Mesenchymal stem cell (in vitro differentiated cells and primary cell): ENCODE measurements around the gene LKAAEAR1.
"Not testable (repeated sequence)": the region's sequence is repeated elsewhere in the genome, so short reads cannot be mapped to it uniquely, and the experiment has no call there.

Source experiments
- DNase-seq: peaks from one replicate; pipeline ENCODE4 v3.0.0-alpha.2; 2013
- H2AFZ ChIP-seq: one replicate; pipeline ENCODE4 v1.6.1; 2013; ENCODE audit warnings: low read depth, mild to moderate bottlenecking, control low read depth, inconsistent platforms, low read length, moderate library complexity
- H2AK5ac ChIP-seq: 2 replicates; pipeline ENCODE4 v1.6.1; 2013; ENCODE audit warnings: low read length, moderate library complexity, mild to moderate bottlenecking, inconsistent platforms; ENCODE audit not compliant: severe bottlenecking
- H2BK120ac ChIP-seq: one replicate; pipeline ENCODE4 v1.6.1; 2013; ENCODE audit warnings: low read depth, mild to moderate bottlenecking, inconsistent platforms, low read length, moderate library complexity
- H2BK12ac ChIP-seq, 2 experiments: one replicate each; pipeline ENCODE4 v1.6.1; 2013; ENCODE audit warnings: inconsistent platforms in 2 of 2, low read length in 2 of 2, mild to moderate bottlenecking in 2 of 2, moderate library complexity in 2 of 2, control low read depth in 1 of 2
- H2BK15ac ChIP-seq: one replicate; pipeline ENCODE4 v1.6.1; 2013; ENCODE audit warnings: mild to moderate bottlenecking, low read depth, inconsistent platforms; ENCODE audit not compliant: poor library complexity, severe bottlenecking
- H2BK5ac ChIP-seq: 2 replicates; pipeline ENCODE4 v1.6.1; 2013; ENCODE audit warnings: low read depth, mild to moderate bottlenecking, low read length, control low read depth, inconsistent platforms; ENCODE audit not compliant: poor library complexity, severe bottlenecking
- H3K14ac ChIP-seq, 2 experiments: one replicate each; pipeline ENCODE4 v1.6.1; 2013; ENCODE audit warnings: inconsistent platforms in 2 of 2, low read length in 2 of 2, control low read depth in 1 of 2, mild to moderate bottlenecking in 1 of 2, moderate library complexity in 1 of 2
- H3K18ac ChIP-seq, 2 experiments: one replicate each; pipeline ENCODE4 v1.6.1; 2013; ENCODE audit warnings: inconsistent platforms in 2 of 2, low read length in 2 of 2, control low read depth in 1 of 2, low read depth in 1 of 2, mild to moderate bottlenecking in 1 of 2
- H3K23ac ChIP-seq, 2 experiments: one replicate each; pipeline ENCODE4 v1.6.1; 2013; ENCODE audit warnings: inconsistent platforms in 2 of 2, low read length in 2 of 2, mild to moderate bottlenecking in 2 of 2, moderate library complexity in 2 of 2, control low read depth in 1 of 2
- H3K27ac ChIP-seq: 2 replicates; pipeline ENCODE4 v1.5.1; 2013; ENCODE audit warnings: mild to moderate bottlenecking, moderate library complexity, low read length, control low read depth, inconsistent platforms; ENCODE audit not compliant: poor library complexity, severe bottlenecking
- H3K27me3 ChIP-seq, 2 experiments: 2 replicates each; pipeline versions ENCODE4 v1.6.1 to v1.7.0; 2013; ENCODE audit warnings: low read length in 2 of 2, mild to moderate bottlenecking in 2 of 2, moderate library complexity in 2 of 2, control low read depth in 1 of 2, inconsistent platforms in 1 of 2; ENCODE audit not compliant: control insufficient read depth in 1 of 2, insufficient read depth in 1 of 2
- H3K36me3 ChIP-seq, 2 experiments: 2 replicates each; pipeline versions ENCODE4 v1.6.1 to v1.7.0; 2013; ENCODE audit warnings: low read length in 2 of 2, control low read depth in 1 of 2, inconsistent platforms in 1 of 2, low read depth in 1 of 2, mild to moderate bottlenecking in 1 of 2; ENCODE audit not compliant: insufficient read depth in 2 of 2, control insufficient read depth in 1 of 2
- H3K4ac ChIP-seq, 2 experiments: one replicate each; pipeline ENCODE4 v1.6.1; 2013; ENCODE audit warnings: inconsistent platforms in 2 of 2, low read length in 2 of 2, mild to moderate bottlenecking in 2 of 2, moderate library complexity in 2 of 2, control low read depth in 1 of 2, low read depth in 1 of 2
- H3K4me1 ChIP-seq: 2 replicates; pipeline ENCODE4 v1.6.1; 2013; ENCODE audit warnings: low read depth, low read length, control low read depth; ENCODE audit not compliant: control insufficient read depth, insufficient read depth
- H3K4me2 ChIP-seq: 2 replicates; pipeline ENCODE4 v1.6.1; 2013; ENCODE audit warnings: low read length, mild to moderate bottlenecking, inconsistent platforms; ENCODE audit not compliant: poor library complexity, severe bottlenecking
- H3K4me3 ChIP-seq, 2 experiments: 2 replicates each; pipeline versions ENCODE4 v1.5.1 to v1.7.0; 2013; ENCODE audit warnings: low read length in 2 of 2, mild to moderate bottlenecking in 2 of 2, control low read depth in 1 of 2, low read depth in 1 of 2; ENCODE audit not compliant: insufficient read depth in 1 of 2
- H3K79me1 ChIP-seq: replicated peaks from 2 replicates; pipeline ENCODE4 v1.6.1; 2013; ENCODE audit warnings: mild to moderate bottlenecking, control low read depth, low read length, inconsistent platforms; ENCODE audit not compliant: poor library complexity, severe bottlenecking
- H3K9ac ChIP-seq: 2 replicates; pipeline ENCODE4 v1.7.0; 2013; ENCODE audit warnings: mild to moderate bottlenecking, low read length, moderate library complexity
- H3K9me3 ChIP-seq: 2 replicates; pipeline ENCODE4 v1.7.0; 2013; ENCODE audit warnings: mild to moderate bottlenecking, low read length; ENCODE audit not compliant: control insufficient read depth
- H4K8ac ChIP-seq: one replicate; pipeline ENCODE4 v1.6.1; 2013; ENCODE audit warnings: inconsistent platforms, mild to moderate bottlenecking, low read length, moderate library complexity
- H4K91ac ChIP-seq: one replicate; pipeline ENCODE4 v1.6.1; 2013; ENCODE audit warnings: mild to moderate bottlenecking, low read length, inconsistent platforms
- WGBS: methylation state at CpG from one replicate; pipeline ENCODE4 v1.1.7; 2013; ENCODE audit warnings: mixed read lengths; 5-methylcytosine and 5-hydroxymethylcytosine counted together

LKAAEAR1 gene

DNA sequence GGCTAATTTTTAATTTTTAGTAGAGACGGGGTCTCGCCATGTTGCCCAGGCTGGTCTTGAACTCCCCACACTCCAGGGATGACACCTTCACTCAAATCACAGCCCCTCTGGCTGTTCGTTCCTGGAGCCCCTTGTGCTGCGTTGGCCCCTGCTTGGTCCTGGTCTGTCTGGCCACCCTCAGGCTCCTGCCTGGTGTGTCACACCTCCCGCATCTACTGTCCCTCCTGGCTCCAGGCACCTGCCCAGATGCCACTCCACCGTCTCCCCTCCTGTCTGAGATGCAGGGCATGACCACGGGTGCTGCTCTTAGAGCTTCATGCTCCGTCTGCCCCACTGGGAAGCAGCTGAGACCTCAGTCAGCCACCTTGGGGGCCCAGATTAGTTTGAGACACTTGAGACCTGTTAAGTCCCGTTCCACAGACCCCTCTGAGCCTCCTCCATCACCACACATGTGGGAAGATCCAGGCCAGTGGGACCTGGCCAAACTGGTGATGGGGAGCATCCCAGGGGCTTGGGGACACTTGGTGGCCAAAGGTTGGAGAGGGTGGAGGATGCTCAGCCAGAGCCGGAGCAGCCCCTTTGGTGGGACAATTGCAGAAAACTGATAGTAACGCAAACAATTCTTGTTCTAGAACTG, 45.1 kb upstream of the LKAAEAR1 start:
- Histone ChIP-seq H3K4ac (no peak overlapping the region), H3K79me1 (no peaks in the 10 kb centered on the region), H3K18ac (no peak overlapping the region), H3K36me3 (no peaks in the 10 kb centered on the region), H2AK5ac (no peak overlapping the region), H3K27me3 (peaks cover 7 to 47% of the 10 kb centered on the region in 2 experiments), H4K91ac (no peak overlapping the region), H2BK15ac (no peak overlapping the region), H2BK120ac (no peak overlapping the region), H2BK12ac (no peak overlapping the region), H2BK5ac (no peak overlapping the region), H3K27ac (no peak overlapping the region), H3K4me2 (no peak overlapping the region), H3K4me3 (no peak overlapping the region), H2AFZ (no peak overlapping the region), H3K14ac (no peak overlapping the region), H3K9me3 (peaks cover 3% of the 10 kb centered on the region), H4K8ac (no peak overlapping the region), H3K23ac (no peak overlapping the region), H3K4me1 (no peaks in the 10 kb centered on the region), H3K9ac (no peak overlapping the region)
- 84% methylated on average over 11 of the region's 11 CpGs for WGBS
- DNase-seq: no peak

DNA sequence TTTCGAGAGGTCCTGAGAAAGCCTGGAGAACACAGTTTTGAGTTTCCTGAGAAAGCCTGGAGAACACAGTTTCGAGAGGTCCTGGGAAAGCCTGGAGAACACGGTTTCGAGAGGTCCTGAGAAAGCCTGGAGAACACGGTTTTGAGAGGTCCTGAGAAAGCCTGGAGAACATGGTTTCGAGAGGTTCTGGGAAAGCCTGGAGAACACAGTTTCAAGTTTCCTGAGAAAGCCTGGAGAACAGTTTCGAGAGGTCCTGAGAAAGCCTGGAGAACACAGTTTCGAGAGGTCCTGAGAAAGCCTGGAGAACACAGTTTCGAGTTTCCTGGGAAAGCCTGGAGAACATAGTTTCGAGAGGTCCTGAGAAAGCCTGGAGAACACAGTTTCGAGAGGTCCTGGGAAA, 39.3 kb upstream of the LKAAEAR1 start:
- H2BK120ac ChIP-seq, H3K23ac ChIP-seq, DNase-seq, H3K27ac ChIP-seq, H3K36me3 ChIP-seq, H3K4me3 ChIP-seq, H3K4ac ChIP-seq, H3K14ac ChIP-seq, H3K79me1 ChIP-seq, H4K91ac ChIP-seq, H4K8ac ChIP-seq, H3K4me2 ChIP-seq, H2BK12ac ChIP-seq, H3K4me1 ChIP-seq, H3K9ac ChIP-seq, H3K9me3 ChIP-seq, H2BK15ac ChIP-seq, H2BK5ac ChIP-seq, H3K18ac ChIP-seq, H2AK5ac ChIP-seq, H2AFZ ChIP-seq: not testable (repeated sequence)
- 86% methylated on average over 11 of the region's 11 CpGs for WGBS
- H3K27me3 ChIP-seq: peaks cover 24 to 59% of the 10 kb centered on the region in 2 experiments

DNA sequence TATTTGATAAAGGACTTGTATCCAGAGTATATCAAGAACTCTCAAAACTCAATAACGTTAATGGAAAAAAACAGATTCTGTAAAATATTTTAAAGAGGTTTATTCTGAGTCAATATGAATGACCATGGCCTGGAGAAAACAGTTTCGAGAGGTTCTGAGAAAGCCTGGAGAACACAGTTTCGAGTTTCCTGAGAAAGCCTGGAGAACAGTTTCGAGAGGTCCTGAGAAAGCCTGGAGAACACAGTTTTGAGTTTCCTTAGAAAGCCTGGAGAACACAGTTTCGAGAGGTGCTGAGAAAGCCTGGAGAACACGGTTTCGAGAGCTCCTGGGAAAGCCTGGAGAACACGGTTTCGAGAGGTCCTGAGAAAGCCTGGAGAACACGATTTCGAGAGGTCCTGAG, 38.7 kb upstream of the LKAAEAR1 start:
- not testable (repeated sequence) for H3K4me2 ChIP-seq, H2BK120ac ChIP-seq, H2AFZ ChIP-seq, H4K91ac ChIP-seq, H3K27ac ChIP-seq, H2AK5ac ChIP-seq, H2BK12ac ChIP-seq, H3K9ac ChIP-seq, H3K79me1 ChIP-seq, H4K8ac ChIP-seq, H3K4me3 ChIP-seq, H3K4me1 ChIP-seq, H3K9me3 ChIP-seq, H3K18ac ChIP-seq, H3K4ac ChIP-seq, DNase-seq, H3K14ac ChIP-seq, H3K36me3 ChIP-seq, H3K23ac ChIP-seq, H2BK15ac ChIP-seq, H2BK5ac ChIP-seq
- WGBS: 81% methylated on average over 11 of the region's 11 CpGs
- peaks cover 24 to 53% of the 10 kb centered on the region in 2 experiments for H3K27me3 ChIP-seq

DNA sequence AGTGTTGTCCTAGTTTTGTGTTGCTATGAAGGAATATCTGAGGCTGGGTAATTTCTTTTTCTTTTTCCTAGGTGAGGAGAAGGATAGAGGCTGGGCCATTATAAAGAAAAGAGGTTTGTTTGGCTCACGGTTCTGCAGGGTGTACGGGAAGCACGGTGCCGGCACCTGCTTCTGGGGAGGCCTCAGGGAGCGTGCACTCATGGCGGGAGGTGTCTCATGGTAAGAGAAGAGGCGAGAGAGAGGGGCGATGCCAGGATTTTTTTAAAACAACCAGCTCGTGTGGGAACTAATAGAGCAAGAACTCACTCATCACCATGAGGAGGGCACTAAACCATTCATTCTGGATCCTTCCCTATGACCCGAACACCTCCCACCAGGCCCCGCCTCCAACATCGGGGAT, 37.4 kb upstream of the LKAAEAR1 start:
- Histone ChIP-seq H2AFZ (no peak overlapping the region), H3K27me3 (peaks cover 24 to 53% of the 10 kb centered on the region in 2 experiments), H3K18ac (no peak overlapping the region), H3K9me3 (no peaks in the 10 kb centered on the region), H3K23ac (no peak overlapping the region), H2BK5ac (no peak overlapping the region), H2BK120ac (no peak overlapping the region), H3K4me1 (peaks cover 4% of the 10 kb centered on the region), H3K14ac (no peak overlapping the region), H3K36me3 (no peaks in the 10 kb centered on the region), H3K27ac (no peak overlapping the region), H3K79me1 (no peaks in the 10 kb centered on the region), H3K9ac (no peak overlapping the region), H3K4ac (no peak overlapping the region), H3K4me2 (no peak overlapping the region), H4K8ac (no peak overlapping the region), H4K91ac (no peak overlapping the region), H3K4me3 (no peak overlapping the region), H2BK12ac (no peak overlapping the region), H2AK5ac (no peak overlapping the region), H2BK15ac (no peak overlapping the region)
- WGBS: 86% methylated on average over 12 of the region's 12 CpGs
- no peak for DNase-seq
